Spinal cord (tissue), 10 donors: ENCODE data around the gene NRN1L. TPM values are rescaled to one million over a fixed set of nuclear protein-coding genes. Genes with fewer than 3 reads are reported as not detected.
"Not testable (repeated sequence)": the region's sequence is repeated elsewhere in the genome, so short reads cannot be mapped to it uniquely, and the experiment has no call there.

ENCODE experiments used
- DNase-seq, 6 donors: peaks; one replicate each; pipeline versions ENCODE4 v3.0.0 to v3.0.0-alpha.2; 2013 to 2015; ENCODE audit warnings: low spot score in 6 of 6, low read depth in 4 of 6
- H3K27ac ChIP-seq: one replicate; pipeline ENCODE4 v1.5.1; 2013; ENCODE audit warnings: low read depth, low read length, control low read depth
- H3K27me3 ChIP-seq: one replicate; pipeline ENCODE4 v1.6.1; 2013; ENCODE audit warnings: low read length; ENCODE audit not compliant: control insufficient read depth, insufficient read depth
- H3K36me3 ChIP-seq: one replicate; pipeline ENCODE4 v1.6.1; 2013; ENCODE audit warnings: low read length; ENCODE audit not compliant: control insufficient read depth, insufficient read depth
- H3K4me1 ChIP-seq: one replicate; pipeline ENCODE4 v1.6.1; 2013; ENCODE audit warnings: low read length; ENCODE audit not compliant: control insufficient read depth, insufficient read depth
- H3K4me3 ChIP-seq: one replicate; pipeline ENCODE4 v1.5.1; 2013; ENCODE audit warnings: low read depth, low read length, control low read depth
- H3K9me3 ChIP-seq: one replicate; pipeline ENCODE4 v1.6.1; 2013; ENCODE audit warnings: low read length; ENCODE audit not compliant: control insufficient read depth, insufficient read depth
- WGBS: methylation state at CpG from one replicate; pipeline ENCODE4 v1.1.5; 2013; ENCODE audit warnings: missing lambda C conversion rate; ENCODE audit not compliant: insufficient coverage; 5-methylcytosine and 5-hydroxymethylcytosine counted together
- long read RNA-seq, 4 donors: transcript quantifications; one replicate each; lab custom pipeline, GENCODE V29; 2026
- polyA plus RNA-seq, 2 donors: library from polyadenylated mRNA; unstranded; fragments of 120-200 nt; gene quantifications; one replicate each; pipeline ENCODE4 v1.2.1, GENCODE V29; 2013; ENCODE audit not compliant: insufficient read length in 2 of 2
- total RNA-seq, 2 donors: library from RNA; depleted of rRNA in 1 of 2; stranded (reverse); fragments of 120-200 nt in 1 of 2; fragments of >200 nt in 1 of 2; gene quantifications; one replicate each; pipeline versions ENCODE4 v1.2.3 to v1.2.4, GENCODE V29; 2013 to 2014
- donor health status: healthy.

The NRN1L gene
- 1 to 10 TPM in 1 of 2 donors, under 1 TPM in 1; 0.89 to 2.5 TPM for total RNA-seq
- 1 to 10 TPM; 1.4 to 1.6 TPM for polyA plus RNA-seq
- long read RNA-seq, donor 1, partial matches to known transcripts, result 0 of 1 reads
- long read RNA-seq, donor 1, other reads (novel, unspliced or antisense), result 0 of 1 reads
- long read RNA-seq, donor 2, result 0 reads
- long read RNA-seq, donor 3, result 0 reads
- long read RNA-seq, donor 4, partial matches to known transcripts, result 0 of 4 reads
- long read RNA-seq, donor 4, other reads (novel, unspliced or antisense), result 0 of 4 reads

DNA sequence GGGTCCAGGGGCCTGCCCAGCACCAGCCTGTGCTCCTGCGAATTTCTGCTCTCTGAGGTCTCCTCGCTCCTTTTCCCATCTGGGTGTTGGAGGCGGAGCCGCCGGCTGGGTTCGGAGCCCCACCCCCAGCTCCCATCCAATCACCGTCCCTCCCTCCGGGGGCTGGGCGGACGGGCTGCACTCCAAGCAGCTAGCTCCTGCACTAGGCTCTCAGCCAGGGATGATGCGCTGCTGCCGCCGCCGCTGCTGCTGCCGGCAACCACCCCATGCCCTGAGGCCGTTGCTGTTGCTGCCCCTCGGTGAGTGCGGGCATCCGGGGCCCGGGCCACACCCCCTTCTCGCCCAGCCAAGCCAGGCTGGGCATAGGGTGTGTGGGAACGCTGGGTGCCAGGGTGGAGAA, at the start of gene NRN1L:
TSS of gene NRN1L (plus strand) at position 202 of the 400 bp plus-strand sequence. CDS start at position 221, 19 bp downstream.
- Histone ChIP-seq H3K36me3 (peaks cover 68% of the 10 kb centered on the region), H3K27me3 (no peaks in the 10 kb centered on the region), H3K9me3 (no peaks in the 10 kb centered on the region), H3K4me3 (peak within 1 kb of the TSS; percentile 7), H3K27ac (peak within 1 kb of the TSS; percentile 33), H3K4me1 (peaks cover 26% of the 10 kb centered on the region)
- WGBS, result 6% methylated on average over 22 of the region's 22 CpGs
- DNase-seq, result peak in 5 of 6 donors; percentile 52 to 94 (median 75)

- H3K27ac ChIP-seq, DNase-seq: not testable (repeated sequence)
Observed at GRCh38 chr16:67837190-67837589, 47.5 kb upstream of the NRN1L start.

DNA sequence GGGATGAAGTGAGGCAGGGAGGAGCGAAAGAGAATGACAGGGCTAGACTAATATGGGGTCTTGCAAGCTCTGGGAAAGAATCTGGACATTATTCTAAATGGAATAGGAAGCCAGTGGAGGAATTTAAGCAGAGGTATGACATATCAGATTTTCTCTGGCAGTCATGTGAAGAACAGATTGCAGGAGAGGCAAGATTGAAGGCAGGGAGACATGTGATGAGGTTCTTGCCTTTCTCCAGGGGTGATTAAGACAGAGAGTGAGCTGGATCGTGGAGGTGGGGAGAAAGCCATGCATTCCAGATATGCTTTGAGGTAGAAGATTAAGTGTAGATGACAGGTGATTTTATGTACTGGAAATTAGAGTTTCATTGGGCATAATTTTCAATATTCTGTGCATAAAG, 46.9 kb upstream of the NRN1L start:
- no peaks in the 10 kb centered on the region for H3K27me3 ChIP-seq
- DNase-seq, result no peak
- WGBS, result 94% methylated on average over 2 of the region's 2 CpGs
- H3K4me3 ChIP-seq, result no peak overlapping the region
- H3K9me3 ChIP-seq, result no peaks in the 10 kb centered on the region
- H3K27ac ChIP-seq, result no peak overlapping the region
- H3K4me1 ChIP-seq, result peaks cover 19% of the 10 kb centered on the region
- no peaks in the 10 kb centered on the region for H3K36me3 ChIP-seq

More at GRCh38 chr16:67837190-67837589, 47.5 kb upstream of the NRN1L start:
- not testable (repeated sequence) for H3K27me3 ChIP-seq, H3K36me3 ChIP-seq, H3K4me3 ChIP-seq, H3K9me3 ChIP-seq
- WGBS, result 98% methylated on average over 7 of the region's 10 CpGs
- H3K4me1 ChIP-seq, result peaks cover 21% of the 10 kb centered on the region

GRCh38 chr16:67841198-67841815, 43.4 kb upstream of the NRN1L start:
- Histone ChIP-seq H3K4me3 (peak overlapping the region; percentile 98), H3K9me3 (no peaks in the 10 kb centered on the region), H3K27me3 (no peaks in the 10 kb centered on the region), H3K27ac (peak overlapping the region; percentile 100), H3K36me3 (no peaks in the 10 kb centered on the region), H3K4me1 (peaks cover 40% of the 10 kb centered on the region)
- WGBS, result 40% methylated on average over 14 of the region's 17 CpGs
- no peak for DNase-seq

- no peaks in the 10 kb centered on the region for H3K27me3 ChIP-seq
- no peaks in the 10 kb centered on the region for H3K36me3 ChIP-seq
- no peaks in the 10 kb centered on the region for H3K9me3 ChIP-seq
- H3K27ac ChIP-seq, result peak within 1 kb of the TSS; percentile 100
- H3K4me3 ChIP-seq, result peak within 1 kb of the TSS; percentile 98
- H3K4me1 ChIP-seq, result peaks cover 41% of the 10 kb centered on the region
- WGBS, result under 1% methylated on average over 83 of the region's 83 CpGs
- peak; percentile 92 to 99 (median 97) for DNase-seq
Observed at GRCh38 chr16:67841816-67842508, 42.7 kb upstream of the NRN1L start, which contains the start of gene THAP11. TSS of gene THAP11 (plus strand) at chr16:67842320. CDS start at chr16:67842555, 235 bp downstream.

GRCh38 chr16:67842509-67843342, 42.0 kb upstream of the NRN1L start:
- WGBS, result under 1% methylated on average over 67 of the region's 67 CpGs
- Histone ChIP-seq H3K27me3 (no peaks in the 10 kb centered on the region), H3K36me3 (no peaks in the 10 kb centered on the region), H3K27ac (peak overlapping the region; percentile 85), H3K4me1 (peaks cover 46% of the 10 kb centered on the region), H3K9me3 (no peaks in the 10 kb centered on the region), H3K4me3 (peak overlapping the region; percentile 72)
- DNase-seq, result peak in 3 of 6 donors; percentile 26 to 81 (median 74)

DNA sequence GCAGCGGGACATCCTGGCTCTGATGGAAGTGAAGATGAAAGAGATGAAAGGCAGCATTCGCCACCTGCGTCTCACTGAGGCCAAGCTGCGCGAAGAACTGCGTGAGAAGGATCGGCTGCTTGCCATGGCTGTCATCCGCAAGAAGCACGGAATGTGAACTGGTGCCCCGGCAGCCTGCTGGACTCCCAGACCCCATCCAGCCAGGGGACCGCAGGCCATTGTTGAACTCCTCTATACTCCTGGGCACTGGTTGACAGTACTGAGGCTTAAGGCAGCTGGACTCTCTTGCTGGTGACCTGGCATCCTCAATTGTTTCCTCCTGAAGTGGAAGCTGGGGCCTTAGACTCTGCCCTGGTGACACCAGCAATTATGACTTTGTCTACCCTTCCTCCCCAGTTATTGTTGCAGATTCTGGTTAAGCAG, 41.3 kb upstream of the NRN1L start:
- Histone ChIP-seq H3K27ac (peak overlapping the region; percentile 85), H3K4me3 (peak overlapping the region; percentile 72), H3K27me3 (no peaks in the 10 kb centered on the region), H3K4me1 (peaks cover 52% of the 10 kb centered on the region), H3K9me3 (no peaks in the 10 kb centered on the region), H3K36me3 (peaks cover 2% of the 10 kb centered on the region)
- 1% methylated on average over 11 of the region's 11 CpGs for WGBS
- DNase-seq, result peak in 1 of 6 donors; percentile 66

GRCh38 chr16:67844497-67844896, 40.2 kb upstream of the NRN1L start:
- Histone ChIP-seq H3K4me1 (peaks cover 54% of the 10 kb centered on the region), H3K4me3 (no peak overlapping the region), H3K36me3 (peaks cover 5% of the 10 kb centered on the region), H3K27me3 (no peaks in the 10 kb centered on the region), H3K27ac (no peak overlapping the region), H3K9me3 (no peaks in the 10 kb centered on the region)
- 68% methylated on average over 3 of the region's 4 CpGs for WGBS
- no peak for DNase-seq
